Measurements from ENCODE around the gene KLRG1.

The KLRG1 gene

GRCh38 chr12:8987163-8987562, 2.2 kb upstream of the KLRG1 start:
- no peak for DNase-seq

GRCh38 chr12:8987685-8988084, 1.7 kb upstream of the KLRG1 start:
- no peak for DNase-seq

DNA sequence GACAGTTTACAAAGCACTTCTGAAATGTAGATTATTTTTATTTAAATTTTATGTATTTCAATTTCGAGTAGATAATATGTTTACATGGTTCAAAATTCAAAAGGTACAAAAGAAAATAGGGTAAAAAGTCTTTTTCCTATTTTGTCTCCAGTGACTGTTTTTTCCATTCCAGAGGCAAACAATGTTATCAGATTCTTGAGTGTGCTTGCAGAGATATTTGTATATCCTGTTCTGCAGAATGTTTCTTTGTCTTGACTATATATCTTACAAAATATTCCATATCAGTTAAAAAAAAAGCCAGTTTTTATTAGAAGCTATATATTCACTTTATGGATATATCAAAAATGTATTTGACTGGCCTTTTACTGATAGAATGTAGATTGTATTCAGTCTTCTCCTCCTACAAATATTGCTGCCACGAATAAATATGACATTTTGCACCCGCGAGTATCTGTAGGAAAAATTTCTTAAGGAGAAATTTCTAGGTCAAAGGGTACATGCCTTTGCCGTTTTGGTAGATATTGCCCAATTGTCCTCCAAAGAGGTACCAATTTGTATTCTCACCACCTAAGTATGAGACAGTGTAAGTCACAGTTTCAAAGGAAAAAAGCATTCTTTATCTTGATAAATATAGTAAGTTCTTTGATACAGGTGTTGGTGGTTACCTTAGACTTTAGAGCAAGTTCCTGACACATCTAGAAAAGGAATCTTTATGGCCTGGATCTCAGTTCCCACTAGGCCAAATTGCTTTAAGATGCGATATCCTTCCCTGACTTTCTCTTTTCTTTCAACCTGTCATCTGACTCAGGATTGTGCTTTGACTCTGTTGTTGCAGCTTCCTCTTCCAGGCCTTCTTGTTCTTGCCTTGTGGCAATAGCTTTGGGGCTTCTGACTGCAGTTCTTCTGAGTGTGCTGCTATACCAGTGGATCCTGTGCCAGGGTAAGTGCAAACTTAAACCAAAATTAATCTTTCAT, 2.3 kb downstream of the KLRG1 start:
- DNase-seq: no peak

- DNase-seq: no peak
Measured at GRCh38 chr12:8993827-8994226, 4.5 kb downstream of the KLRG1 start.

GRCh38 chr12:8995021-8995775, 5.9 kb downstream of the KLRG1 start:
- DNase-seq: no peak

DNA sequence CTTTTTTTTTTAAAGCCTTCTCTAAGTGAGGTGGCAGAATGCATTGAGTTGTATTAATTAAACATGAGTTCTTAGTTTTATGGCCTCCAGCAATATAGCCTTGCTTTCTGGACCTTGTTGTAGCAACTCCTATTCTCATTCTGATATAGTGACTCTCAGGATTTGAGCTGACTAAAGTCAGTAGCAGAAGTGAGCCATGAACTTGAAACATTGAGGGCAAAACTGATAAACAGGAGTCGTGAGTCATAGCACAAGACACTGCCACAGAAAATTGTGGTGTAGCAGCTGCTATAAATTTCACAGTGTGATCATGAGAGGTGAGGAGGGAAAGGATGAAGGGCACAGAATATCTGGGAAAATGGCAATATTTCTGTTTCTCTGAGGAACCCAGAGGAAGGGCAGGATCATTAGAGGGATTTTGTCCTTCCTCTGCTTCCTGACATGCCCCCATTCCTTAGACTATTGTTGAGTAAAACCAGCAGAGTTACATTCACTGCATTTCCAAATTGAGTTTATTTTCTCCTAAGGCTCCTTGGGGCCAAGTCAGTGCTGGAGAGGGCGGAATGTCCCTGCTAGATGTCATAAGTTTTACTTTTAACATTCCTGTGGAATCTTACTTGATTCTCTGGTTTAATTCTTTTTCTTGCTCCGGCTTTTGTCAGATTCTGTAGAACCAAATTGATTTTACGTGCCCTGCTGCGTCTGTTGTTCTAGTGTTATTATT, 7.5 kb downstream of the KLRG1 start:
- no peak for DNase-seq

DNA sequence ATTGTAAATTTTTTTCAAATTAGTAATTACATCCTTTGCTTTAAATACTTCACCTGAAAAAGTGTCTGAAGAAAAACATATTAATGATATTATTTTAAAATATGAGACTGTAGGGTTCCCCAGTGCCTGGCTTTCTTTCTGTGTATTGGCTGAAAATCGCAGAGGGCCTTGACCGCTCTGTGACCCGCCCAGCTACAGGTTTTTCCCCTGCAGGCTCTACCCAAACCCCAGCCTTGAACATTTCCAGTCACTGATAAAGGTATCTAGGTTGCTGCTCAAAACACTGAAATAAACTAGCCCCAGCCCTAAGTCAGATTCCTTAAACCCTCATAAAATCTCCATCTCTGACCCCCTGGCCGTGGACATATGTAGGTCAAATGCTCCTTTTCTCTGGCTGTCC, 11.9 kb downstream of the KLRG1 start:
- DNase-seq: no peak

GRCh38 chr12:9002335-9002734, 13.0 kb downstream of the KLRG1 start:
- no peak for DNase-seq

DNA sequence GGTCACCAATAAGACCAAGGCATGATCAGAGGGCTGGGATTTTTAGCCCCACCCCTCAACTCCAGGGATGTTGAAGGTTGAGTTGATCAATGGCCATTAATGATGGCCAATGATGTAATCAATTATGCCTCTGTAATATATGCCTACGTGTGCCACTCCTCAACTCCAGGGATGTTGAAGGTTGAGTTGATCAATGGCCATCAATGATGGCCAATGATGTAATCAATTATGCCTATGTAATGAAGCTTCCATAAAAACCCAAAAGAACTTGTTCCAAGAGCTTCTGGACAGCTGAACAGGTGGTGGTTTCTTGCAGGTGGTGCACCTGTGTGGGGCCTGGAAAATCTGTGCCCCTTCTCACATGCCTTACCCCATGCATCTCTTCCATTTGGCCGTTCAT, 33.2 kb downstream of the KLRG1 start:
- no peak for DNase-seq

DNA sequence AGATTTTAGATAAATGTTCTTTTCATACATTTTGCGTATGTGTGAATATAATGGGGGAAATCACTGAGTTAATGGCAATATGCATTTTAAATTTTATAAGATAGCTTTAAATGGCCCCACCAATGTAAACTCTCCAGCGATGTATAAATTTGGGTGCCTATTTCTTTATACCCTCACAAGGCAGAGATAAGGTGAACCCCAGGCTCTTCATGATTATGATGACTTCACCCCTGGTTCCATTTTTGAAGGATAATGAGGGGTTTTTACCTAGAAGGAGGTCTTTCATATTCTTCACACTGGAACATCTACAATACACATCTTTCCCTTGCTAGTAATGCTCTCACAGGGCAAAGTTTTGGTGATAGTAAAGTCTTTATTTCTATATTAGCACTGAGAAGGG, 35.2 kb downstream of the KLRG1 start:
- no peak for DNase-seq

- no peak for DNase-seq
Measured at GRCh38 chr12:9027161-9028059, 38.1 kb downstream of the KLRG1 start.

GRCh38 chr12:9030776-9031175, 41.4 kb downstream of the KLRG1 start:
- DNase-seq: no peak

- DNase-seq: no peak
Measured at GRCh38 chr12:9032202-9032964, 43.0 kb downstream of the KLRG1 start.

DNA sequence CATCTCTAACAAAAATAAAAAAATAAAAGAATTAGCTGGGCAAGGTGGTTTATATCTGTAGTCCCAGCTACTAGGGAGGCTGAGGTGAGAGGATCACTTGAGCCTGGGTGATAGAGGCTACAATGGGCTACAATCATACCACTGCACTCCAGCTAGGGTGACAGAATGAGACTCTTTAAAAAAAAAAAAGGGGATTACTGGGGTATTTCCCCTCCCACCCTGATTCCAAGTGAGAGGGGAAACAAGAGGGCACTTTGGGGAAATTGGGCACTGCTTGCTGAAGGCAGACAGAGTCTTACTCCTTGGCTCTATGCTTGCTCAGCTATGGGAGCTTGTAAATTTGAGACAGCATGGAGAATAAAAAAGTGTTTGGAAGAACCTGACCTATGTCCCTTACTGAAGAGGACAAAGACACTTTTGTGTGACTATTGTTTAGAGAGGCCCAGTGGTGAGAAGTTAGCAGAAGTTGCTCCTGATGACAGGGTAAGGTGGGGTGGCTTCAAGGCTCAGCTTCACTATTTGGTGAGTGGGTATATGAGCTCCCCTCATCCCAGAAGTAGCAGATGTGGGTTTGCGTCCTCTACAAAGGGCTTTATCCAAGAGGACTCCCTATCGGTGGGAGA, 44.0 kb downstream of the KLRG1 start:
- DNase-seq: no peak

GRCh38 chr12:9034095-9034494, 44.7 kb downstream of the KLRG1 start:
- no peak for DNase-seq

DNA sequence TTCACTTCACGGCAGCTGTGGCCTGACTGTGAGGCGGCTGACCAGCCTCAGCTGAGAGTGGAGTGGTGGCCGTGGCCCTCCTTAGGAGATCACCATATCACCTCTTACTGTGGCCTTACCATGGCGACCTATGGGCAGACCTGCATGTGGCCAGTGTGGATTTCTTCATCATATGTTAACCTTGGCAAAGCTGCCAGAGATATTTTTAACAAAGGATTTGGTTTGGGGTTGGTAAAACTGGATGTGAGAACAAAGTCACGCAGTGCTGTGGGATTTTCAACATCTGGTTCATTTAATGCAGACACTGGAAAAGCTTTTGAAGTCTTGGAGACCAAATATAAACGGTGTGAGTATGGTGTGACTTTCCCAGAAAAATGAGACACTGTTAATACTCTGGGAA, 46.9 kb downstream of the KLRG1 start:
- no peak for DNase-seq

DNA sequence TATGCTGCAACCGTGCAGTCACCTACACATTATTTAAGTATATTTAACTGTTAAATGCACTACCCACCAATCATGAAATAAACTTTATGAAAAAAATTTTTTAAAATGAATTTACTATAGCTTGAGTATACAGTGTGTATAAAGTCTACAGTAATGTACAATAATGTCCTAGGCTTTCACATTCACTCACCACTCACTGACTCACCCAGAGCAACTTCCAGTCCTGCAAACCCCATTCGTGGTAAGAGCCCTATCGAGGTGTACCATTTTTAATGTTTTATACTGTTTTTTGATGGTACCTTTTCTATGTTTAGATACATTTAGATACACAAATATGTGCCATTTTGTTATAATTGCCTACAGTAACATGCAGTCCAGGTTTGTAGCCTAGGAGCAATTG, 48.1 kb downstream of the KLRG1 start:
- no peak for DNase-seq

- no peak for DNase-seq
Measured at GRCh38 chr12:9039397-9039977, 50.1 kb downstream of the KLRG1 start.

GRCh38 chr12:9040484-9041186, 51.3 kb downstream of the KLRG1 start:
- no peak for DNase-seq

DNA sequence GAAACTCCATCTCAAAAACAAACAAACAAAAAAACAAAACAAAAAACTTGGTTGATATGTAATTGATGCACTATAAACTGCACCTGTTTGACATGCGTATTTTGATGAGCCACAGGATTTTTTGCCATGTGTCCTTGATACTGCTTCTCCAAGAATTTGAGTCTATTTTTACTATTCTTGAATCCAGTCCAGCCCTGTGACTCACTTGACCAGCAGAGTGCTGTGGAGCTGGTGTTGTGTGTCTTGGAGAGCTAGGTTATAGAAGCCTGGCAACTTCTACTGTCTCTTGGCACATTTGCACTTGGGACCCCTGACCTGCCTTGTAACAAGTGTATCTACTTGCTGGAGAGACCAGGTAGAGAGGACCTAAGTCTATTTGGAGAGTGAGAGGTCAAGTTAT, 52.0 kb downstream of the KLRG1 start:
- no peak for DNase-seq

Data from activated CD4-positive, CD25-positive, alpha-beta regulatory T cell (primary cell).